GM19025 (cell line): ENCODE measurements around the gene LHPP.

ENCODE experiments used
- ATAC-seq: cut with Tn5 transposase; IDR thresholded peaks from one replicate; pipeline ENCODE4 v1.9.1; 2021; ENCODE audit warnings: mild to moderate bottlenecking, low read depth, moderate library complexity; ENCODE audit not compliant: unreplicated experiment

The LHPP gene

GRCh38 chr10:124532788-124533187 lies 71.2 kb downstream of the LHPP start:
- no peak for ATAC-seq

GRCh38 chr10:124533266-124533665 lies 71.6 kb downstream of the LHPP start:
- ATAC-seq, result no peak

GRCh38 chr10:124534231-124534798 lies 72.7 kb downstream of the LHPP start:
- ATAC-seq, result no peak

- ATAC-seq, result no peak
Measured at GRCh38 chr10:124534826-124535601, 73.4 kb downstream of the LHPP start.

- ATAC-seq, result no peak
Measured at GRCh38 chr10:124535731-124536495, 74.3 kb downstream of the LHPP start.

- ATAC-seq, result no peak
Measured at GRCh38 chr10:124536496-124537050, 75.0 kb downstream of the LHPP start.

GRCh38 chr10:124537166-124537725 lies 75.6 kb downstream of the LHPP start:
- no peak for ATAC-seq

- no peak for ATAC-seq
Measured at GRCh38 chr10:124537891-124538290, 76.3 kb downstream of the LHPP start.

- no peak for ATAC-seq
Measured at GRCh38 chr10:124538706-124539105, 77.1 kb downstream of the LHPP start.

- ATAC-seq, result no peak
Measured at GRCh38 chr10:124539935-124540641, 78.5 kb downstream of the LHPP start.

- ATAC-seq, result no peak
Measured at GRCh38 chr10:124541076-124541903, 79.7 kb downstream of the LHPP start.

- no peak for ATAC-seq
Measured at GRCh38 chr10:124542336-124542735, 80.7 kb downstream of the LHPP start.

- no peak for ATAC-seq
Measured at GRCh38 chr10:124543146-124543545, 81.5 kb downstream of the LHPP start.

GRCh38 chr10:124543971-124544370 lies 82.3 kb downstream of the LHPP start:
- ATAC-seq, result no peak

GRCh38 chr10:124544711-124545110 lies 83.1 kb downstream of the LHPP start:
- no peak for ATAC-seq

GRCh38 chr10:124545351-124546054 lies 83.9 kb downstream of the LHPP start:
- no peak for ATAC-seq

GRCh38 chr10:124546055-124546369 lies 84.4 kb downstream of the LHPP start:
- no peak for ATAC-seq

GRCh38 chr10:124546957-124547646 lies 85.5 kb downstream of the LHPP start:
- ATAC-seq, result no peak
